NCI-H2081 (cell line): ENCODE measurements around the gene NXPH4.

Experiments used
- DNase-seq, 2 experiments: peaks; one replicate each; lab custom pipeline; 2025; lab: John Stamatoyannopoulos, UW

The NXPH4 gene

DNA sequence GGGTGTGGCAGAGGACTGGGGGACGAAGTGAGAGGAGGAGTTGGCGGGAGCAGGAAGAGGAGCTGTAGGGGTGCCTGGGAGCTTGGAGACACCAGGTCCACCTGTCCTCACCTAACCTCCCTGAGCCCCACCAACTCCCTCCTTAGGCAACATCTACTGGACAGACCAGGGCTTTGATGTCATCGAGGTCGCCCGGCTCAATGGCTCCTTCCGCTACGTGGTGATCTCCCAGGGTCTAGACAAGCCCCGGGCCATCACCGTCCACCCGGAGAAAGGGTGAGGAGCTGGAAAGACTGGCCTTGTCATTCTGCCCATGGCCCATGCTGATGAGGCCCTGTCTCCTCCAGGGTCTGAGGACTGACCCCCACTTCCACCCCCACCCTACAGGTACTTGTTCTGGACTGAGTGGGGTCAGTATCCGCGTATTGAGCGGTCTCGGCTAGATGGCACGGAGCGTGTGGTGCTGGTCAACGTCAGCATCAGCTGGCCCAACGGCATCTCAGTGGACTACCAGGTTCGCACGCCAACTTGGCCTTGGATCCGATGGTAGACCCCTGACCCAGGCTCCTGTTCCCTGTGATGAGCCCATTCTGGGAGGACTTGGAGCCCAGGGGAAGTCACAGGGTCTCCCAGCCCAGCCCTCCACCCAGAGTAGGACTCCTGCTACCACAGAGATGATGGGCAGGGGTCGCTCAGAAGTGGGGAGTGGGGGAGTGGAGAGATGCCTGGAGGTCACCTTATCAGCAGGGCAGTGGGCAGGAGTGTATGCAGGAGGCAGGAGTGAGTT, 32.5 kb upstream of the NXPH4 start:
- DNase-seq, result no peak

- no peak for DNase-seq
Measured at GRCh38 chr12:57185403-57185802, 31.2 kb upstream of the NXPH4 start.

GRCh38 chr12:57185906-57186508, 30.6 kb upstream of the NXPH4 start:
- no peak for DNase-seq

DNA sequence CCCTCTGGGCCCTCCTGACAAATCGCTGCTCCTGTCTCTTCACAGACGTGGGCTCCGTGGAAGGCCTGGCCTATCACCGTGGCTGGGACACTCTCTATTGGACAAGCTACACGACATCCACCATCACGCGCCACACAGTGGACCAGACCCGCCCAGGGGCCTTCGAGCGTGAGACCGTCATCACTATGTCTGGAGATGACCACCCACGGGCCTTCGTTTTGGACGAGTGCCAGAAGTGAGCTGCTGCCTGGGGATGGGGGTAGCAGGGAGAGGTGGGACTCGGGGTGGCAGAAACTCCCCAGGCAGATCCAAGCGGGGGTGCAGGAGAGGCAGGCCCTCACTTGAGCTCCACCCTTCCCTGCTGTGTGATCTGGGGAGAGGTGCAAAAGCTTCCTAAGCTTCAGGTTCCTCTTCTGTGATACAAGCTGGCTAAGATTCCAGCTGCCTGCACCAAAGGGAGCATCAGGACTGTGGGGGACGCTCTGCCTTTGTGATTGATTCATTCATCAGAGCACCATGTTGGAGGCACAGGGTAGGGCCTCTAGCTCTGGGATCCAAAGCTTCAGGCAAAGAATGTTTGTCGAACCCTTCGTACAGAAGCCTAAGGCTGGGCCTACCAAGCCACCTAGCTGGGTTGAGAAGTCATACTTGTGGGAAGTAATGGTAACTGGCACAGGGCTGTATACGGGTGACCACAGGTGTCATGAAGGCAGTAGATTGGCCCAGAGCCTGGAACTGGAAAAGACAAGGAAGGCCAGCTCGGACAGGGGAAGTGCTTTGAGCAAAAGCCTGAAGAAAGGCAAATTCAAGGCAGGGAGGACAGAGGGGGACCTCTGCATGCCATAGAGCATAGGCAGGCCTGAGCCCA, 29.1 kb upstream of the NXPH4 start:
- DNase-seq, result no peak

DNA sequence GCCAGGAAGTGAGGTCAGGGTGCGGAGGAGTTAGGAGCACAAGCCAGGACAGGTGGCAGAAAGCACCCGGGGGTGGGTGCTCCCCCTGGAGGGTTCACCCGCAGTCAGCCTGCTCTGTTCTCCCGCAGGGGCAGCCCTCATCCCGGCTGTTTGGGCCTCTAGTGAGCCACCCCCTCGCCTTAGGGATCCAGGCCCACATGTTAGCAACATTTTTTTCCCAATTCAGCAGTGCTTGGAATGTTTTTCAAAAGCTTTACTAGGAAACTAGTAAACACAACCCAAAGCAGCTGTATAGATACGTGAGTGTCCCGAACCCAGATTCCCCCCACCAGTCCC, 28.5 kb upstream of the NXPH4 start:
- no peak for DNase-seq

DNA sequence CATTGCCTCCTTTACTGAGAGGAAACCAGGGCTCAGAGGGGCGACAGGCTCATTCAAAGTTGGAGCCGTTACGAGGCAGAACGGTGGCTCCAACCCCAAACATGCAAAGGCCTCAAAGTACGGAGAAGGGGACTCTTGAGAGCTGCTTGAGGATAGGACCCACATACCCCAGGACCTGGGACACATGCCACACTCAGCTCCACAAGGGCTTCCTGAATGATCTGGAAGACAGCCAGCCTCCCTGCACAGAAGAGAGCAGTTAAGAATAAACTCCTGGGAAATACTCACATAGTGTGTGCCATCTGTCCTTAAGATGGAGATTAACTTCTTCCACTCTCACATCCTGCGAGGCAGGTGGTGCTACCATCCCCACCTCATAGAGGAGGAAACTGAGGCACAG, 26.6 kb upstream of the NXPH4 start:
- no peak for DNase-seq

DNA sequence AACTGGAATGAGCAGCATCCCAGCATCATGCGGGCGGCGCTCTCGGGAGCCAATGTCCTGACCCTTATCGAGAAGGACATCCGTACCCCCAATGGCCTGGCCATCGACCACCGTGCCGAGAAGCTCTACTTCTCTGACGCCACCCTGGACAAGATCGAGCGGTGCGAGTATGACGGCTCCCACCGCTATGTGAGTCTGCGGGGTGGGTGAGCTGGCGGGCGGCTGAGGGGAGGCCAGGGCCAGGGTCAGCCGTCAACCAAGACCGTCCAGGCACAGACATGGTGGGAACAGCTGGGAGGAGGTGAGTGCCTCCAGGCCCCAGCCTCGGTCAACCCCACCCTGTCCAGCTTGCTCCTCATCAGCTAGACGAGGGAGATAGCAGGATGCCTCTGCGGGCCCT, 25.8 kb upstream of the NXPH4 start:
- no peak for DNase-seq

- DNase-seq, result no peak
Measured at GRCh38 chr12:57191410-57191809, 25.2 kb upstream of the NXPH4 start.

- DNase-seq, result no peak
Measured at GRCh38 chr12:57192920-57193319, 23.7 kb upstream of the NXPH4 start.

- DNase-seq, result no peak
Measured at GRCh38 chr12:57193706-57194245, 22.8 kb upstream of the NXPH4 start.

DNA sequence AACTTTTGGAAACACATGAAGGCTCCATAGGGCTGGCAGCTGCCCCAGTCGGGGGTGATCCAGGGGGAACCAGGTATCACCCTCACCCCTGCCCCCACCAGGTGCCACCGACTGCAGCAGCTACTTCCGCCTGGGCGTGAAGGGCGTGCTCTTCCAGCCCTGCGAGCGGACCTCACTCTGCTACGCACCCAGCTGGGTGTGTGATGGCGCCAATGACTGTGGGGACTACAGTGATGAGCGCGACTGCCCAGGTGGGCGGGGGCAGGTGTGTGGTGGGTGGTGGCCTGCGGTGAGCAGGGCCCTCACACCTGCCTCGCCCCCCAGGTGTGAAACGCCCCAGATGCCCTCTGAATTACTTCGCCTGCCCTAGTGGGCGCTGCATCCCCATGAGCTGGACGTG, 22.3 kb upstream of the NXPH4 start:
- no peak for DNase-seq

- DNase-seq, result no peak
Measured at GRCh38 chr12:57195186-57195585, 21.4 kb upstream of the NXPH4 start.

GRCh38 chr12:57195611-57196371, 20.8 kb upstream of the NXPH4 start:
- no peak for DNase-seq

GRCh38 chr12:57196439-57196838, 20.2 kb upstream of the NXPH4 start:
- DNase-seq, result no peak

DNA sequence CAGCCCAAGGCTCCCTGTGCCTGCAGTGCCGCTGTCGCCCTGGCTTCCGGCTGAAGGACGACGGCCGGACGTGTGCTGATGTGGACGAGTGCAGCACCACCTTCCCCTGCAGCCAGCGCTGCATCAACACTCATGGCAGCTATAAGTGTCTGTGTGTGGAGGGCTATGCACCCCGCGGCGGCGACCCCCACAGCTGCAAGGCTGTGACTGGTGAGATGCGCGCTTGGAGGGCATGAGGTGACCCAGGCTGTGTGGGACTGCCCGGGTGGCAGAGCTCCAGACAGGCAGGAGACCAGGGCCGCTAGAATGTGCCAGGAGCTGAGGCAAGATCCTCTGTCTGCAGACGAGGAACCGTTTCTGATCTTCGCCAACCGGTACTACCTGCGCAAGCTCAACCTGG, 19.6 kb upstream of the NXPH4 start:
- DNase-seq, result no peak

DNA sequence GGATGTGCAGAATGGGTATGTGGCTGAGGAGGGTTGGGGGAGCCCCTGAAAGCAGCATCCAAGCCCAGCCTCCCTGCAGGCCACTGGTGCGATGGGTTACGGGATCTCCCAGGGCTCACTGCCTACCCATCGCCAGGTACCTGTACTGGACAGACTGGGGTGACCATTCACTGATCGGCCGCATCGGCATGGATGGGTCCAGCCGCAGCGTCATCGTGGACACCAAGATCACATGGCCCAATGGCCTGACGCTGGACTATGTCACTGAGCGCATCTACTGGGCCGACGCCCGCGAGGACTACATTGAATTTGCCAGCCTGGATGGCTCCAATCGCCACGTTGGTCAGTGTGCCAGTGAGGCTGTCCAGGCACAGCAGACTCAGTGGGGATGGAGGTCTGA, 18.3 kb upstream of the NXPH4 start:
- no peak for DNase-seq

GRCh38 chr12:57199191-57199590, 17.4 kb upstream of the NXPH4 start:
- no peak for DNase-seq

DNA sequence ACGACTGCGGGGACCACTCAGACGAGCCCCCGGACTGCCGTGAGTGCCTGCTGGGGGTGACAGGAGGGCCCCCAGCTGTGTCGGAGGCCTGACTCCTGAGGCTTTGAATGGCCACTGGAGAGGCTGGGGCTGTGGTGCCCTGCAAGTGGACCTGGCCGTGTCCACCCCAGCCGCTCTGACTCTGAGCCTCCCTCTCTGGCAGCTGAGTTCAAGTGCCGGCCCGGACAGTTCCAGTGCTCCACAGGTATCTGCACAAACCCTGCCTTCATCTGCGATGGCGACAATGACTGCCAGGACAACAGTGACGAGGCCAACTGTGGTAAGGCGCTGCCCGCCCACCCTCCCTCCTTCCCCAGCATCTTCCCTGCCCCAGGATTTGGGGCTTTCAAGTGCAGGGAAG, 16.1 kb upstream of the NXPH4 start:
- DNase-seq, result no peak

DNA sequence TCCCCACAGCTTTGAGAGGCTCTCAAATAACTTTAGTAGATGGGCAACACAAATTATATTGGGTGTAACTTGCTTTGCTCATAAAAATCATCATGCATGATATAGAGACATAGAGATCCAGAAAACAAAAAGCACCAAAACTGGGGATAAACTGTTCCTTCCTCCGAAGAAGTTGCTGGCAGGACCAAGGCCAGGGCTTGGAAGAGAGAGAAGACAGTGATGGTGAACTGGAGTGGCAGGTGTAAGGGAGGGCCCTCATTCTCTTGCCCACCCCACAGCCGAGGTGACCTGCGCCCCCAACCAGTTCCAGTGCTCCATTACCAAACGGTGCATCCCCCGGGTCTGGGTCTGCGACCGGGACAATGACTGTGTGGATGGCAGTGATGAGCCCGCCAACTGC, 15.4 kb upstream of the NXPH4 start:
- DNase-seq, result no peak

DNA sequence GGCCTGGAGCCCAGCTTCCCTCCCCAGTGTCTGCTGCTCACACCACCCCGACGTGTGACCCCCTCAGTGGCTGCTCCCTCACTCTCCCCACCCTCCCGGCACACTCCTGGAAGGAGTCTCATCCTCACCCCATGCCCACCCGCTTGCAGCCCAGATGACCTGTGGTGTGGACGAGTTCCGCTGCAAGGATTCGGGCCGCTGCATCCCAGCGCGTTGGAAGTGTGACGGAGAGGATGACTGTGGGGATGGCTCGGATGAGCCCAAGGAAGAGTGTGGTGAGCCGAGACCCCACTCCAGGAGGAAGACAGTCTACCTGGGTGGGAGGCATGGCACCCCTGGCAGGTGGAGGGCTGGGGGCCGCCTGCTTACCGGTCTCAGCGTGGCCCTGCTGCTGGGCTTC, 15.0 kb upstream of the NXPH4 start:
- no peak for DNase-seq

- no peak for DNase-seq
Measured at GRCh38 chr12:57202321-57202720, 14.3 kb upstream of the NXPH4 start.

GRCh38 chr12:57203201-57203600, 13.4 kb upstream of the NXPH4 start:
- DNase-seq, result no peak
